ENCODE results near the gene SEMA6A. TPM values are rescaled to one million over a fixed set of nuclear protein-coding genes. Genes with fewer than 3 reads are reported as not detected.

The SEMA6A gene
- total RNA-seq, 1 experiment from 2014 or later: 53.3 TPM

DNA sequence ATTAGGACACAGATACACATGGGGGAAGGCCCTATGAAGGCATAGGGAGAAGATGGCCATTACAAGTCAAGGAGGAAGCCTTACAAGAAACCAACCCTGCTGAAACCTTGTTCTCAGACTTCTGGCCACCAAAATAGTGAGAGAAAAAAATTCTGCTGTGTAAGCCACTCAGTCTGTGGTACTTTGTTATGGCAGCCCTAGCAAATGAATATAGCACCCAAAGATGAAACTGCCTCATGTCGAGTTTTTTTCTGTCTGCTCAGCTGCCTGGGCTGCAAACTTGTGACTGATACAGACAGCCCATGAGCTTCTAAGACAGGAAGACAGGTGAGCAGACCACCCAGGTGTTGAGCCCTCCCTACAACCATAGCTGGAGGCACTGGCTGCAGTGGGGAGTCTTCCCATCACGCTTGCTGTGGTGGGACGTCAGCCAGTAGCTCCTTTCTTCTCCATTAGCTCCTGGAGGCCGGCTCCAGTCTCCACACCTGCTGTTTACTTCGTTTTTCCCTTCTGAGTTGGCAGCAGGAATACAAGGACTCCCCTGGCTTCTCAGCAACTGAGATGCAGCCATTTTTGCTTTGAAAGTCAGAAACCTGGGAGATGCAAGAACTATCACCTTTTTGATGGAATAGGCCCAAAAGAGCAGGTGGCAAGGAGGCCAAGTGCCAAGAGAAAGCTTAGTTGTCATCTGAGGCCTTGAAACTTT is 164.9 kb downstream of the SEMA6A start:
- H3K4me1 Mint-ChIP-seq (ENCODE audit: low read depth, unreplicated experiment): peaks cover 10% of the 10 kb centered on the region
- TF ChIP-seq, protein P1, sequence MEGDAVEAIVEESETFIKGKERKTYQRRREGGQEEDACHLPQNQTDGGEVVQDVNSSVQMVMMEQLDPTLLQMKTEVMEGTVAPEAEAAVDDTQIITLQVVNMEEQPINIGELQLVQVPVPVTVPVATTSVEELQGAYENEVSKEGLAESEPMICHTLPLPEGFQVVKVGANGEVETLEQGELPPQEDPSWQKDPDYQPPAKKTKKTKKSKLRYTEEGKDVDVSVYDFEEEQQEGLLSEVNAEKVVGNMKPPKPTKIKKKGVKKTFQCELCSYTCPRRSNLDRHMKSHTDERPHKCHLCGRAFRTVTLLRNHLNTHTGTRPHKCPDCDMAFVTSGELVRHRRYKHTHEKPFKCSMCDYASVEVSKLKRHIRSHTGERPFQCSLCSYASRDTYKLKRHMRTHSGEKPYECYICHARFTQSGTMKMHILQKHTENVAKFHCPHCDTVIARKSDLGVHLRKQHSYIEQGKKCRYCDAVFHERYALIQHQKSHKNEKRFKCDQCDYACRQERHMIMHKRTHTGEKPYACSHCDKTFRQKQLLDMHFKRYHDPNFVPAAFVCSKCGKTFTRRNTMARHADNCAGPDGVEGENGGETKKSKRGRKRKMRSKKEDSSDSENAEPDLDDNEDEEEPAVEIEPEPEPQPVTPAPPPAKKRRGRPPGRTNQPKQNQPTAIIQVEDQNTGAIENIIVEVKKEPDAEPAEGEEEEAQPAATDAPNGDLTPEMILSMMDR (IDR thresholded peaks at IDR 0.05; ENCODE audit: unreplicated experiment): no peak
- H3K27ac Mint-ChIP-seq (ENCODE audit: unreplicated experiment): no peak overlapping the region
- no peak for DNase-seq
- H3K4me3 Mint-ChIP-seq (ENCODE audit: low read depth, unreplicated experiment): no peak overlapping the region
- CTCF ChIA-PET: no interaction called here
- BruUV-seq (replicated peaks): no TSS peak
- H3K27me3 Mint-ChIP-seq (ENCODE audit: unreplicated experiment): no peaks in the 10 kb centered on the region
- H3K36me3 Mint-ChIP-seq (ENCODE audit: insufficient read depth, unreplicated experiment): no peaks in the 10 kb centered on the region
- H3K9me3 Mint-ChIP-seq (ENCODE audit: low read depth, unreplicated experiment): no peaks in the 10 kb centered on the region
- intact Hi-C loops (cut with micrococcal nuclease; ENCODE audit: unreplicated experiment): no loop called here

DNA sequence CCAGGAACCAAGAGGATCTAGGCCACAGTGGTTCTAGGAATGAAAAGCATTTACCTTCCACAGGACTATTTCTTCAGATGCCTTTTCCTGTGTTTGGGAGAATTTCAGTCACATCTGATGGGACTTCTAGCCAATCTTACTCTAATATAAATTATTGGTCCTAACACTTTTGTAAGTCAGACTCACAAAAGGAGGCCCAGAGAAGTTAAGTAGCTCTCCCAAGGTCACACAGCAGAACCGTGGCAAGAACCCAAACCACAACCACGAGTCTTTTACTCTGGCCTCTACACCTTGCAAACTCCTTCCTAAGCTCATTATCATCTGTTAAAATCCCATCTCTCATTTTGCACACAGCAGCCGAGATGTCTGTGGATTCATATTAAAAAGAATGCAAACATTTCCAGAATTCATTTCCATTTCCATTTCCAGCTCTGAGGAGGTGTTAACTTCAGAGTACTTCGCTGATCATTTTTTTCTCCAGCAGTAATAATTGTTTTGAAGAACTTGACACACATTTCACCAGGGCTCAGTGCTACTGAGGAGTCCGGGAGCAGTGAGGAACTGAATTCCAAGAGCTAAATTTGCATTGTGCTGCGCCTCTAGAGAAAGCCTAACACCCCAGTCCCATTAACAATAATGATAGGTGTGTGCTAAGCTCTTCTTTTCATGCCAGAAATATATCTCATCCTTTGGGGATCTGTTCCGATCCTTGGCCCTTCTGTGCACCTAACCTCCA is 168.1 kb downstream of the SEMA6A start:
- DNase-seq: no peak
- CTCF ChIA-PET: no interaction called here
- H3K4me1 Mint-ChIP-seq (ENCODE audit: low read depth, unreplicated experiment): peaks cover 11% of the 10 kb centered on the region
- no peak overlapping the region for H3K4me3 Mint-ChIP-seq (ENCODE audit: low read depth, unreplicated experiment)
- intact Hi-C loops (cut with micrococcal nuclease; ENCODE audit: unreplicated experiment): no loop called here
- no TSS peak for BruUV-seq (replicated peaks)
- no peaks in the 10 kb centered on the region for H3K27me3 Mint-ChIP-seq (ENCODE audit: unreplicated experiment)
- TF ChIP-seq, protein P1 (IDR thresholded peaks at IDR 0.05; ENCODE audit: unreplicated experiment): no peak
- no peaks in the 10 kb centered on the region for H3K9me3 Mint-ChIP-seq (ENCODE audit: low read depth, unreplicated experiment)
- no peak overlapping the region for H3K27ac Mint-ChIP-seq (ENCODE audit: unreplicated experiment)
- no peaks in the 10 kb centered on the region for H3K36me3 Mint-ChIP-seq (ENCODE audit: insufficient read depth, unreplicated experiment)

DNA sequence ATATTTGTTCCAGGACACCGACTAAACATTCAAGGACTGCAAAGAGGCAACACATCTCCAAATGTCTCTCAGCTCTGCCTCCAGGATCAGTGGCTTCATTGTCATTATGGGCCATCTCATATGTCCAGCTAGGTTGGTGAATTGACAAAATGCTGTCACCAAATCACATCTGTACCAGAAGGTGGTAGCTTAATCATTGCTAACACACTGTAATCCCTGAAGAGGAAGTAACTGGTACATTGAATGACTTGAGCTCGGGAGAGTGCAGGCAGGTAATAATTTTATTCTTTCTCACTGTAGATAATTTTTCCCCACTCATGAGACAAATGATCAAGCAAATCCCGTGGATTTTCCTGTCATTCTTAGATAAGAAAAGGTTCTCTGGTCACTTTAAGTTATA is 169.8 kb downstream of the SEMA6A start:
- Mint-ChIP-seq H3K27me3 (ENCODE audit: unreplicated experiment) (no peaks in the 10 kb centered on the region), H3K9me3 (ENCODE audit: low read depth, unreplicated experiment) (no peaks in the 10 kb centered on the region), H3K36me3 (ENCODE audit: insufficient read depth, unreplicated experiment) (no peaks in the 10 kb centered on the region), H3K4me1 (ENCODE audit: low read depth, unreplicated experiment) (peaks cover 11% of the 10 kb centered on the region), H3K27ac (ENCODE audit: unreplicated experiment) (no peak overlapping the region), H3K4me3 (ENCODE audit: low read depth, unreplicated experiment) (no peak overlapping the region)
- TF ChIP-seq, protein P1 (IDR thresholded peaks at IDR 0.05; ENCODE audit: unreplicated experiment): no peak
- CTCF ChIA-PET: no interaction called here
- intact Hi-C loops (cut with micrococcal nuclease; ENCODE audit: unreplicated experiment): no loop called here
- DNase-seq: no peak
- no TSS peak for BruUV-seq (replicated peaks)

DNA sequence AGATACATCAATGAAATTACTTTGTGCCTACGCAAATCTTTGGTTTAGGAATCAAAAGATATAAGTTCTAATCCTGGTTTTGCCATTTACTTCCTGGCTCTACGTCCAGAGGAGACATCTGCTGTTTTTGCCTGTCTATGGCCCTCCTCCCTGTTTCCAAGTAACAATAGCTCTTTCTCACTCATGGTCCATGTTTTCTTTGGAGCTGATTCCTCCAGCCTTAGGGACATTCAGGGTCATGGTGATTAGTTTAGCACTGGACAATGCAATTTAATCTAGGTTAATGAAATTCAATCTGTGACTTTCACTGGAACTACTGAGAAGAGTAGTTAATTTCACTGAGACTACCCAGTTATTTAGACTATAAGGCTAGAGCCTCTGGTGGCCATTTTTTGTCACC is 170.6 kb downstream of the SEMA6A start:
- intact Hi-C loops (cut with micrococcal nuclease; ENCODE audit: unreplicated experiment): no loop called here
- Mint-ChIP-seq H3K4me3 (ENCODE audit: low read depth, unreplicated experiment) (no peak overlapping the region), H3K4me1 (ENCODE audit: low read depth, unreplicated experiment) (peaks cover 11% of the 10 kb centered on the region), H3K27ac (ENCODE audit: unreplicated experiment) (no peak overlapping the region), H3K27me3 (ENCODE audit: unreplicated experiment) (no peaks in the 10 kb centered on the region), H3K9me3 (ENCODE audit: low read depth, unreplicated experiment) (no peaks in the 10 kb centered on the region), H3K36me3 (ENCODE audit: insufficient read depth, unreplicated experiment) (no peaks in the 10 kb centered on the region)
- no peak for DNase-seq
- no TSS peak for BruUV-seq (replicated peaks)
- CTCF ChIA-PET: no interaction called here
- TF ChIP-seq, protein P1 (IDR thresholded peaks at IDR 0.05; ENCODE audit: unreplicated experiment): no peak
